Adipose tissue (tissue), 3 donors: ENCODE data around the gene ATP7B. TPM values are rescaled to one million over a fixed set of nuclear protein-coding genes. Genes with fewer than 3 reads are reported as not detected.
"Not testable (repeated sequence)": the region's sequence is repeated elsewhere in the genome, so short reads cannot be mapped to it uniquely, and the experiment has no call there.

Source experiments
- H3K27ac ChIP-seq: one replicate; pipeline ENCODE4 v1.5.1; 2013; ENCODE audit warnings: low read depth, low read length
- WGBS, 3 donors: extraction: QIAGEN DNeasy Blood & Tissue Kit; methylation state at CpG; one replicate each; pipeline ENCODE4 v1.1.7; 2013; 5-methylcytosine and 5-hydroxymethylcytosine counted together
- polyA plus RNA-seq, 3 donors: library from polyadenylated mRNA; stranded (reverse); fragments of 200-250 nt; gene quantifications; one replicate each; pipeline ENCODE4 v1.2.3, GENCODE V29; 2013
- donor health status: healthy with polysubstance abuse.
- donor health status: Bipolar disorder and iron deficiency.
- donor health status: healthy.

Gene ATP7B
- polyA plus RNA-seq, result 1 to 10 TPM; 1.3 to 3.2 (median 2.4) TPM

DNA sequence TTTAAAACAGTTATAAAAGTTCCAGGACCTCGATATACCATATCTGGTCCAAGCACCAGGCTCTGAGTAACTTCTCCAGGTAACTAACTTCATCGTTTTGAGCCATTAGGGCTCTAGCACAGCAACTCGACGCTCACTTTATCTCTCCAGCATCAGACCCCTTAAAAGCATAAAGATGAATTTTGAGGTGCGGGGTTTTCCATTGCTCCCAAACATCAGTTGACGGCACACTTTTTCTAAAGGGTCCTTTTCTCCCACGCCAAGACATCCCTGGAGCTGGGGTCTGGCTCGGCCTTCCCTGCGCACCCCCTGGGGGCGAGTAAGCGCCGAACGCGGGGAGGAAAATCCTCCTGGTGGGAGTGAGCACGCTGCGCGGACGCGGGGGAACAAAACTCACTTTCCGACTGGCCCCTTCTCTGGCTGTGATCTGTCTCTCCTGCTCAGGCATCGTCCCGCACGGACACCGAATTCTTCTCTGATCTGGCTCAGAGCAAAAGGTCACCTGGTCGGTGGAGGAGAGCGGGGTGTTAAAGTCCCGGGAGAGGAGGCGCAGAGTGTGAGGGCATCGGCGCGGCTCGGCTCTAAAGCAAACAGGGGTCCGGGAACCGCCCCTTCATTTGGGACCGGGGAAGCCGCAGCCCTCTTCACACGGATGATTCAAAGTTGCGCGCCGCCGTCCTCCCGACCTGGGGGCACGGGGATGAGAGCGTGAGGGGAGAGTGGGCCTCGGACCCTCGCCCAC is at the start of gene ATP7B:
Gene ATP7B (minus strand): TSS at position 561 of the 742 bp plus-strand sequence. CDS start 113 bp downstream, at position 448.
- H3K27ac ChIP-seq, result no peak within 1 kb of the TSS
- 2 to 5% (median 3%) methylated on average over 46 of the region's 46 CpGs for WGBS, 3 donors

DNA sequence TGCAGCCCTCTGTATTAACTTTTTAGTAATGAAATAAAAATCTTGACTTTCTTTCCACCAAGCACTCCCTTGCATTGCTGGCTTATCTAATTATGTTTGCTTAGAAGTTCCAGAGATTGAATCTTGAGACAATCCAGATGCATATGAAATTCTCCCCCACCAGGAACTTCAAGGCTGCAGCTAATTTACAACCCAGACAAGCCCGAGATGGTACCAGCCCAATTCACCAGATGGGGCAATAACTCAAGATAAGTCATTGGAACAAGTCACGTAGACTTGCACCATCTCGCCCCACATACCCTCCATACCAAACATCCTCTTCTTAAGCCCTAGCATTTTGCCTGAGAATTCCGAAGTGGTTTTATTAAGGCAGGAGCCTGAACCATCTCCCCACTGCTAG is 42.2 kb upstream of the ATP7B start:
- WGBS, 3 donors, result 66 to 74% (median 73%) methylated on average over 4 of the region's 4 CpGs
- H3K27ac ChIP-seq, result no peak overlapping the region

DNA sequence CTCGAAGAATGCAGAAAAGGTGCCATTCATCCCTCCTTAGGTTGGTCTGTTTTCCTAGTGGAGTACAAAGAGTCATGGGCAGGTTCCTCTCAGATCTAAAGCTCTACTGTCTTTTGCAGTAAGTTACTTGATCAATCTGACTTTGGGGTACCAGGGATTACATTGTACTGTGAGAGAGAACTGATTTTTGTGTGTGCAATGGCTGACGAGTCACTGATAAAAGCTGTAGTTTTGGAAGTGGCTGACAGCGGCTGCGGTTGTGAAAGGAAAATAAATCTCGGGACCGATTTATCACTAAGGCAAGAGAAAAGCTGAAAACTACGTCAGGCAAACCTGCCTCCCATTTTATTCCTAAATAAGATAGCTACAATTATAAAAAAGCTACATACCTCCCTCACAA is 40.1 kb upstream of the ATP7B start:
- 59 to 68% (median 68%) methylated on average over 7 of the region's 7 CpGs for WGBS, 3 donors
- H3K27ac ChIP-seq, result no peak overlapping the region

- WGBS, 3 donors, result 64 to 70% (median 68%) methylated on average over 2 of the region's 2 CpGs
Measured at GRCh38 chr13:52048516-52048915, 37.3 kb upstream of the ATP7B start.

GRCh38 chr13:52047463-52047862 is 36.2 kb upstream of the ATP7B start:
- no peak overlapping the region for H3K27ac ChIP-seq
- 94 to 97% (median 95%) methylated on average over 3 of the region's 3 CpGs for WGBS, 3 donors

More at GRCh38 chr13:52048516-52048915, 37.3 kb upstream of the ATP7B start:
- H3K27ac ChIP-seq, result no peak overlapping the region

DNA sequence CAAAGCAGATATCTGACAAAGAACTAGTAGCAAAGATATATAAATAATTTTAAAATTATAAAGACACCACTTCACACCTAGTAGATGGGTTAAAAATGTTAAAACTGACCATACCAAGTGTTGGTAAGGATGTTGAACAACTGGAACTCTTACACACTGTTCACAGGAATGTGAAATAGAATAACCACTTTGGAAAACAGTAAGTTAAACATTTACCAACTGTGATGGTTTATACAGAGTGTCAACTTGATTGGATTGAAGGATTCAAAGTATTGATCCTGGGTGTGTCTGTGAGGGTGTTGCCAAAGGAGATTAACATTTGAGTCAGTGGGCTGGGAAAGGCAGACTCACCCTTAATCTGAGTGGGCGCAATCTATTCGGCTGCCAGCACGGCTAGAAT is 32.4 kb upstream of the ATP7B start:
- no peak overlapping the region for H3K27ac ChIP-seq
- WGBS, 3 donors, result 96 to 98% (median 97%) methylated on average over 3 of the region's 3 CpGs

- H3K27ac ChIP-seq, result no peak overlapping the region
- 80 to 97% (median 96%) methylated on average over 1 of the region's 1 CpG for WGBS, 3 donors
Measured at GRCh38 chr13:52036037-52036436, 24.8 kb upstream of the ATP7B start.

DNA sequence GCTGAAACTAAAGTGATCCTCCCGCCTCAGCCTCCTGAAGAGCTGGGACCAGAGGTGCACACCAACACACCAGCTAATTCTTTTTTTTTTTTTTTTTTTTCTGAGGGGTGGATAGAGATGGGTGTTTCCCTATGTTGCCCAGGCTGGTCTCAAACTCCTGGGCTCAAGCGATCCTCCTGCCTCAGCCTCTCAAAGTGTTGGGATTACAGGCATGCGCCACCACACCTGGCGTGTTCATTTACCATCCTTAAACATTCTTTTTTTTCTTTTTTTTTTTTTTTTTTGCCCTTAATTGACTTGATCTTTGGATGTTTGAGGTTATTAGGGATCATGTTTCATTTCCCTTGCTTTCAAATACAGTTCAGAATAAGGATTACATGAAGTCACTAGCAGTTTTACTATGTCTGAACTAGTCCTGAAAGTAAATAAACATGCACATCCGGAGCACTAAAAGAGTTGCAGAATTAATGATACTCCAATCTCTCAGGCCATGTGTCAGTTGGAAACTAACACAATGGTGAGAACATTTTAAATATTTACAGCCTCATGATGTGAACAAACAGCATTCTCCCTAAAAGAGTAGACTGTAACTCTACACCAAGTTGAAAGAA is 23.5 kb upstream of the ATP7B start:
- 77 to 85% (median 80%) methylated on average over 5 of the region's 5 CpGs for WGBS, 3 donors
- H3K27ac ChIP-seq, result no peak overlapping the region

- 90 to 95% (median 91%) methylated on average over 2 of the region's 2 CpGs for WGBS, 3 donors
Measured at GRCh38 chr13:52033039-52033438, 21.8 kb upstream of the ATP7B start.

DNA sequence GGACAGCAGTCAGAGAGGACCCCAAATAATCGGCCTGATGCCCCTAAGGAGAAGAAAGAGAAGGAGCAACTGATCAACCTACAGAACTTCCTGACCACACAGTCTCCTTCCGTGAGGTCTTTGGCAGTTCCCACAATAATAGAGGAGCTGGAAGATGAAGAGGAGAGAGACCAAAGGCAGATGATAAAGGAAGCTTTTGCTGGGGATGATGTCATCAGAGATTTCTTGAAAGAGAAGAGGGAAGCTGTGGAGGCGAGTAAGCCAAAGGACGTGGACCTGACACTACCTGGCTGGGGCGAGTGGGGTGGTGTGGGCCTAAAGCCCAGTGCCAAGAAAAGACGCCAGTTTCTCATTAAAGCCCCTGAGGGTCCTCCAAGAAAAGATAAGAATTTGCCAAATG is 19.2 kb upstream of the ATP7B start:
- not testable (repeated sequence) for H3K27ac ChIP-seq
- 91 to 99% (median 98%) methylated on average over 4 to 6 of the region's 6 CpGs for WGBS, 3 donors

More at GRCh38 chr13:52033039-52033438, 21.8 kb upstream of the ATP7B start:
- no peak overlapping the region for H3K27ac ChIP-seq

DNA sequence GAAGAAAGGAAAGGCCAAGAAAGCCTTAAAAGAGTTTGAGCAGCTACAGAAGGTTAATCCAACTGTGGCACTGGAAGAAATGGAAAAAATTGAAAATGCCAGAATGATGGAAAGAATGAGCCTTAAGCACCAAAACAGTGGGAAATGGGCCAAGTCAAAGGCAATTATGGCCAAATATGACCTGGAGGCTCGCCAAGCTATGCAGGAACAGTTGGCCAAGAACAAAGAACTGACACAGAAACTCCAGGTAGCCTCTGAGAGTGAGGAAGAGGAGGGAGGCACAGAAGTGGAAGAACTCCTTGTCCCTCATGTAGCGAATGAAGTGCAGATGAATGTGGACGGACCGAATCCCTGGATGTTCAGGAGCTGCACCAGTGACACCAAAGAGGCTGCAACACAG is 18.3 kb upstream of the ATP7B start:
- 86 to 98% (median 96%) methylated on average over 4 of the region's 4 CpGs for WGBS, 3 donors
- H3K27ac ChIP-seq, result no peak overlapping the region

DNA sequence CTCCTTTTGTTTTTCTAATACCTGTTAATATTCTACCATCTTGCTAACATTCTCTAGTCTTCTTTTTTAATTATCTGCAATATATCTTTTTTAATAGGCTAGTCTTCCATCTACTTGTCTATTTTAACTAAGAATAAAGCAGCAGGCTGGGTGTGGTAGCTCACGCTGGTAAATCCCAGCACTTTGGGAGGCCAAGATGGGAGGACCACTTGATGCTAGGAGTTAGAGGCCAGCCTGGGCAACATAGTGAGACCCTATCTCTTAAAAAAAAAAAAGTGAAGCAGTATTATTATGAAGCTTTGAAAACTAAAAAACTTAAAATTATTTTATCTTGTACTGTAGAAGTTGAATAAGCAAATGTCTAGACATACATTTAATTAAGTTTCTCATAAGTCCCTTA is 16.6 kb upstream of the ATP7B start:
- WGBS, 3 donors, result 95 to 100% (median 98%) methylated on average over 1 of the region's 1 CpG
- no peak overlapping the region for H3K27ac ChIP-seq

GRCh38 chr13:52026246-52026626 is 15.0 kb upstream of the ATP7B start:
- 91 to 98% (median 95%) methylated on average over 3 of the region's 3 CpGs for WGBS, 3 donors
- no peak overlapping the region for H3K27ac ChIP-seq

DNA sequence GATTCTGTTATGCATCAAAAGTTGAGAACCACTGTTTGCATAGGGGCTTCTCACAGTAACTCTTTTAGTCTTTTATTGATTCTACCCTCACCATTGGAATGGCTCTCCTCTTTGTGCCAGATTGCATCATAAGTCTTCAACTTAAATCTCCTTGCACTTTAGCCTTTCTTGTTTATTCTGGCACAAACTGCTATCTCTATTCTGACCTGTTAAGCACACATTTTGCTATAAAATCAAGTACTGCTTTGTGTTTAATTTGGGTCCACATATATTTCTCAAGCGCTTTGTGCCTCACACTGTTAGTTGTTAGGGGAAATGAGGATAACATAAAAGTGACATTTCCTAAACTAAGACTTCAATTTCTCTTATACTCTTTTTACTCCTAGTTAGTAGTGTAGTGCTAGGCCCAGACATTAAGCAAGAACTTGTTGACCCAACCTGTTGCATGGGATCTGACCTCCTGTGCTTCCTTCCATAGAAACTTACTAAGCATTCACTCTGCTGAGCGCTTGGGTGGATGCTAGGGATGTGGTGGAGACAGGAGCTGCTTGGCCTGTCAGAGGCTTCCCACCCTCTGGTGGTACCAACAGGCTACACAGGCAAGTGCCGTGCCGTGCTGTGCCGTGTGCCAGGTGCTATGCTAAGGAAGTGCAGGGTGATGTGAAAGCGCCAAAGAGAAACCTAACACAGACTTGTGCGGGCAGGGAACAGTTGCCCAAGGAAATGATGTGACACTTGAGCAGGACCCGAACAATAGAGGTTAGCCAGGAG is 14.4 kb upstream of the ATP7B start:
- H3K27ac ChIP-seq, result no peak overlapping the region
- WGBS, 3 donors, result 86 to 97% (median 96%) methylated on average over 8 of the region's 8 CpGs

- H3K27ac ChIP-seq, result no peak within 1 kb of the TSS
- WGBS, 3 donors, result 97 to 99% (median 99%) methylated on average over 3 of the region's 3 CpGs
Measured at GRCh38 chr13:52024481-52024880, 13.2 kb upstream of the ATP7B start, which contains the start of gene UTP14C. TSS of gene UTP14C (plus strand) at chr13:52024691. CDS start at chr13:52028805, 4,114 bp downstream.

DNA sequence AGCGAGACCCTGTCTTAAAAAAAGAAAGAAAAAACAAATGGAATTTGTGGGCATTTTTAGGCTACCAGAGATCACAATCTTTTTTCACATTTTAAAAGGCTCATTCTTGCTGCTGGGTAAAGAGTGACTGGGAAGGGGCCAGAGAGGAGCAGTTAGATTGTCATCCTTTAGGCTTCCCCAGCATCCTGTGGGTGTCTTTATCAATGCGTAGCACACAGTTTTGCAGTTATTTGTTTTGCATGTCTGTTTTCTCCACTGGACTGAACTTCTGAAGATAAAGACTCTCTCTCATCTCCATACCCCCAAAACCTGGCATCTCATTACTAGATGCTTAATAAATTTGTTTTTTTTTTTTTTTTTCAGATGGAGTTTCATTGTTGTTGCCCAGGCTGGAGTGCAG is 11.1 kb upstream of the ATP7B start:
- no peak overlapping the region for H3K27ac ChIP-seq
- 94 to 100% (median 96%) methylated on average over 2 of the region's 2 CpGs for WGBS, 3 donors

DNA sequence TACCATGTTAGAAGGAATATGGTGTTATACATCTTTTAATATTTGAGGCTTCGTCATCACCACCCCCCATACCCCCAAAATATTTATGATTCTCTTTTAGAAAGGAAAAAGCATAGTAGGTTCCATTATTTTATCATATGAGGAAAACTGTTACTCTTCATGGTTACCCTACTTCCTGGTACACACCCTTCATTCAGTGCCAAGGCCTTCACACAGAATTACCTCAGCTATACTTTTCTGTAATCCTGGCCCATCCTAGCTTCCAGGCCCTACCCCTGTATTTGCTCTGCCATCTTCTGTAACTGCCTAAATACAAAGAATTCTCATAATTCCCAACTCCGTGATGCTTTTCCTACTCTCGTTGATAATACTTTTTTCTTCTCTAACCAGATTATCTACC is 8.9 kb upstream of the ATP7B start:
- WGBS, 3 donors, result 97 to 99% (median 98%) methylated on average over 3 of the region's 3 CpGs
- no peak overlapping the region for H3K27ac ChIP-seq

DNA sequence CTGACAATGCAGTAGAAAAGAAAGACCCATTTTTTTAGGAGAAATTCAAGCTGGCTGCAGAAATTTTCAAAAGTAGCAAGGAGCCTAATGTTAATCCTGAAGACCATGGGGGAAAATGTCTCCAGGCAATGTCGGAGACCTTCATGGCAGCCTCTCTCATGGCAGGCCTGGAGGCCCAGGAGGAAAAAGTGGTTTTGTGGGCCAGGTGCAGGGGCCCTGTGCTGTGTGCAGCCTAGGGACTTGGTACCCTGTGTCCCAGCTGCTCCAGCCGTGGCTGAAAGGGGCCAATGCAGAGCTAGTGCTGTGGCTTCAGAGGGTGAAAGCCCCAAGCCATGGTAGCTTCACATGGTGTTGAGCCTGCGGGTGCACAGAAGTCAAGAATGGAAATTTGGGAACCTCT is 5.0 kb upstream of the ATP7B start:
- H3K27ac ChIP-seq, result no peak overlapping the region
- WGBS, 3 donors, result 95 to 99% (median 98%) methylated on average over 3 of the region's 3 CpGs

- 1% methylated on average over 8 of the region's 8 CpGs for WGBS, 3 donors
- H3K27ac ChIP-seq, result no peak overlapping the region
Measured at GRCh38 chr13:52012512-52012836, 1.2 kb upstream of the ATP7B start.
